Measurements from ENCODE around the gene CRYGA.
"Not testable (repeated sequence)": the region's sequence is repeated elsewhere in the genome, so short reads cannot be mapped to it uniquely, and the experiment has no call there.

CRYGA gene

DNA sequence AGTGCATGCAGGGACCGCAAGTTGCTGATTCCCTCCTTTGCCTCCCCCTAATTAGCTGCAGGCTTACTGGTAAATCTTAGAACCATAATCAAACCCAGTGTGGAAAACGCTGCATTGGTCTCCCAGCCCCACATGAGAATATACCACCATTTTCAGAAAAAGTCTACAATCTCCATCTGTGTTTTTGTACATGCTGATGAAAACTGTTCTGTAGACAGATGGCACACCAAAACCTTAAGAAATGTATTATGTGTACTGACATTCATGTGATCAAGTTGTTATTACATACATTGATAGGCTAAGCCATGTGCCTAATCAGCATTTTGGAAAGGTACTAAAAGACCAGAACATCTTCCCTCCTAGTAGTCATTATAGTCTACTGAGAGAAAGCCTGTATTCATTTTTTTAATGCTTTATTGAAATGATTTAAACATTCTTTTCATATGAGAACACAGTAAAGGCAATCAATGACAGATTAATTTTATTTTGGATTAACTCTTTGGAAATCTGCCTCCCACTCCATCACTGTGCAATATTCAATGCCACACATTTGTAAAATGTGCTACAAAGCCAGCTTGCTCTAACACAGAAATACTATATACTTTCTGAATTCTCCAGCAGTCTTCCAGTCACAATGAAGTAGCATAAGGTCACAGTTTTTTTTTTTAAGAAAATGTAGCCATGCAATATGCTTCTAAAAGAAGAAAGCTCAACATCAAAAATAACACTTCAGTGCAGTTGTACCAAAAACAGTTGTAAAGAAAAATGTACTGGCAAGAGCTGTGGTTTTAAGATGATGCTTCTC, 1.8 kb upstream of the CRYGA start:
- no peak for DNase-seq (ENCODE audit: low read depth, low spot score)

DNA sequence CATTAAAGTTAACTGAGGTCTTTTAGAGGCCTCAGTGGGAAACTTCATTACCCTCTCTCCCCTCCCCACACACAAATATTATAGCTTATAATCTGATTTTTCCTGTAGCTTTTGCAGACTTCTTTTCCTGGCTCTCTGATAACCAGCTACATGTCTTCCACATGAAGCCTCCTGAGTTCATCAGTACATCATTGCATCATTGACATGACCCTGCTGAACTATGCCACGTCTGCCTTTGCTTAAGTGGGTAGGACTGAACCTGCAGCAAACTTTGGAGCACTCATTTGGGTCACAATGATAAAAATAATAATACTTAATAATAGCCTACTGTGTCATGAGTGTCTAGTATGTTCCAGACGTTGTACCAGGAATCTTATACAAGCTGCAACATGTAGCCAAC, 7.0 kb downstream of the CRYGA start:
- DNase-seq (ENCODE audit: low read depth, low spot score), result no peak

DNA sequence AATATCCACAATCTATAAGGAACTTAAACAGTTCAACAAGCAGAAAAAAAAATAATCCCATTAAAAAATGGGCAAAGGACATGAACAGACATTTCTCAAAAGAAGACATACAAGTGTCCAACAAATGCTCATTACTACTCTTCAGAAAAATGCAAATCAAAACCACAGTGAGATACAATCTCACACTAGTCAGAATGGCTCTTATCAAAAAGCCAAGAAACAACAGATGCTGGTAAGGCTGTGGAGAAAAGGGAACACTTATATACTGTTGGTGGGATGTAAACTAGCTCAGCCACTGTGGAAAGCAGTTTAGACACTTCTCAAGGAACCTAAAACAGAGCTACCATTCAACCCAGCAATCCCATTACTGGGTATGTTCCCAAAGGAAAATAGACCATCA, 10.2 kb downstream of the CRYGA start:
- DNase-seq (ENCODE audit: low read depth, low spot score), result no peak

DNA sequence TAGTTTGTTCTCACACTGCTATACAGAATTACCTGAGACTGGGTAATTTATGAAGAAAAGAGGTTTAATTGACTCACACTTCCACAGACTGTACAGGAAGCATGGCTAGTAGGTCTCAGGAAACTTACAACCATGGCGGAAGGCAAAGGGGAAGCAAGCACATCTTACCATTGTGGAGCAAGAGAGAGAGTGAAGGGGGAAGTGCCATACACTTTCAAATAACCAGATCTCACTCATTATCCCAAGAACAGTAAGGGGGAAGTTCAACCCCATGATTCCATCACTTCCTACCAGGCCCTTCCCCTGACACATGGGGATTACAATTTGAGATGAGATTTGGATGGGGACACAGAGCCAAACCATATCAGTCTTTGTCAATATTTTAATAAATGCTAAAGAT, 12.4 kb downstream of the CRYGA start:
- DNase-seq (ENCODE audit: low read depth, low spot score), result no peak

DNA sequence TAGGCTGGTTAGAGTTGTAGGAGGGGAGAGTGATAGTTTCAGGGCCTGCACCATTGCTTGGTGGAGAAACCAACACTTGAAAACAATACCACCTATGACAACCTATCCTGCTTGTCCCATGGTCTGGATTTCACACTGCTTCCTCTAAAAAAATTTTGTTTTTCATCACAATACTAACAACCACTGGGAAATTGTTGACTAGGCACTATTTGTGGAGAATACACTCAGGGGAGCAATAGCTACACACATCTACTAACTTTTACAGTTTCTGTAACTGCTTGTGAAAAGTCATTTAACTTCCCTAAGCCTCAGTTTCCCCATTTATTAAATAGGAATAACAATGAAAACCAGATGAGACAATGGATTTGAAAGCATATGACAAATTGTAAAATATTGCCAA, 13.3 kb downstream of the CRYGA start:
- DNase-seq (ENCODE audit: low read depth, low spot score), result no peak

DNA sequence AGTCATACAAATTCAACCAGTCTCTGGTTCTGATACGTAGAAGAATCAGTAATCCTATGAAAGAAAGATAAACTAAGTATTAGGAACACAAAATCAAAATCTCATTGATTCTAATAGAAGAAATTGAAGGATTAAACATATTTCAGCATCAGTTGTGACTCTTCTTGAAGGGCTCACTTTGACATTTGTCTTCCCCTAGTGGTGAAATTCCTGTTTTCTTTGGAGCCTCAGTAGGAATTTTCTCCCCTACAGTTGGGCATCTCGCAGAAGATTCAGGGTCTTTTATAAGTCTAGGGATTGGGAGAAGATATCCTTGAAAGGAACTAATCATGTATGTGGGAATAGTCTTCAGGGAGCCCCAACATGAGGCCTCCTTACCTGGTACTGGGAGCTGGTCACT, 14.6 kb downstream of the CRYGA start:
- DNase-seq (ENCODE audit: low read depth, low spot score), result no peak

DNA sequence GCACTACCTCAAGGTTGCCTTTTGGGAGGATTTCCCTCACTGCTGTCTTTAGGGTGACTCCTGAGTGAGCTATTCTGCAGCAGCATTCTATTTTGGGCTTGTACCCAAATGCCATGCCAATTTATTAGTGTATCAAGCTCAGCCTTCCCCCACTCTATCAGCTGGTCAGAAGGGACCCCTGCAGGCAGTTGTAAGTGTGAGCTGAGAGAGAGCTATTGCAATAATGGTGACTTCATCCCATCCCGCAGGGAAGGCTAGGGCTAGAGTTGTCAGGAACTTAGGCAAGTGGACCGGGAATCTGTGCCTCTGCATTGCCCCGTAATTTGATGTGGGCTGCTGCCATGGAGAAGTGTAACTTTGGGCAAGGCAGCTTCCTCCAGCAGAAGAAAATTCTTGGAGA, 15.6 kb downstream of the CRYGA start:
- DNase-seq (ENCODE audit: low read depth, low spot score), result no peak

DNA sequence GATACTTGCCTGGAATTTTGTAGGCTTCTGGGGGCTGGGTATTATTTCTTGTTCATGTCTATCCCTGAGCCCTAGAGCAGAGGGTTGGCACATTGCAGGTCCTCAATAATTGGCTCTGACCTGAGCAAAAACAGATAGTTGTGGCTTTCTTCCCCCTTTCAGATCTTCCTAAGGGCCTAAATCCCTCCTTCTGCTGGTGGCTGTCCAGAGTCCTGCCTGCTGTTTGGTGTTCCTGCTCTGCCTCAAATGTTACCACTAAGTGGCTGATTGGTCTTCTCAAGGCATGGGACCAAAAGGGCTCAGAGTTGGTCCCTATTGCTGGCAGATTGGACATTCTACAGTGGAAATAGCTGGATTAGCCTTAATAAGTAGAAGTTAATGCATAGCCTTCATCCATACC, 16.4 kb downstream of the CRYGA start:
- DNase-seq (ENCODE audit: low read depth, low spot score), result no peak

DNA sequence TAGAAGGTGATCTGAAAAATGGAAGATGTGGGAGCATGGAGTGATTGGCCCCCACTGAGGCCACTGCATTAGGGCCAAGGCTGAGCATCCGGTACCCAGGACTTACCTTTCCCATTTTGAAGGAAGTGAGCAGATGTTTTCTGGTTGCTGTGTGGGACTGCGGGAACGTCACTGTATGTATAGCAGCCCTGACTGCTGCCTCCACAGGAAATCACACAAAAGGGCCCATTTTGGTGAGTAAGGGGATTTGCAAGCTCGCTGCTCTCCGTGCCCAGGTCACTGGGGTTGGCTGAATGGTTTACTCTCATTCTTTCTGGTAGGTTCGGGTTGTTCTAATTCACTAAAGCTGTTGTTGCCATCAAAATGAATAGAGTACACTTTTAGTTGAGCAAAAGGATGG, 17.4 kb downstream of the CRYGA start, which contains the start of gene CRYGB:
CRYGB (minus strand) TSS at position 153 of the 400 bp plus-strand sequence; CDS start at position 115, 38 bp downstream.
- DNase-seq (ENCODE audit: low read depth, low spot score), result no peak

DNA sequence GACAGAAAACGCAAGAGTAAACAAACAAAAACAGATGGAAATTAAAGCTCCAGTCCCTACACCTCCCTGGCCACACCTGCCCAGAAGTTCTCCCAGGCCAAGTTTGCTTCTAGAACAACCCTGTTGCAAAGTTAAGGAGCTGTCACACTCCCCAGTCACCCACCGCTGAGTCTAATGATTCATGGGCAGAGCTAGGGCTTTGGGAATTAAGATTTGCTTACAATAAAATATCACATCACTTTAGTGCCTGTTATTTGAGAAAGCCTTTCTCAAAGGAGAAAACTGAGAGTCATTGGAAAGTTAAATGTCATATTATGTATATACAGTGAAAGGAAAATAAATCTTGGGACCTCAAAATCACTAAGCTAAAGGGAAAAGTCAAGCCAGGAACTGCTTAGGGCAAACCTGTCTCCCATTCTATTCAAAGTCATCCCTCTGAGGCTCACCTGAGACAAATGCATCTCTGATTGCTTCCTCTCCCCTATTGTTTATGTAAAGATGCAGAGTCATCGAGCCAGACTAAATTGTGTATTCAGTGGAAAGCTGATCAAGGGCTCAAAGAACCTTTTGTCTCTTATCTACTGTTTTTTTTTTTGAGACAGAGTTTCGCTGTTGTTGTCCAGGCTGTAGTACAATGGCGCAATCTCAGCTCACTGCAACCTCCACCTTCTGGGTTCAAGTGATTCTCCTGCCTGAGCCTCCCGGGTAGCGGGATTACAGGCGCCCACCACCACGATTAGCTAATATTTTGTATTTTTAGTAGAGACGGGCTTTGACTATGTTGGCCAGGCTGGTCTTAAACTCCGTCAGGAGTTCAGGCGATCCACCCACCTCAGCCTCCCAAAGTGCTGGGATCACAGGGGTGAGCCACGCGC, 20.2 kb downstream of the CRYGA start:
- no peak for DNase-seq (ENCODE audit: low read depth, low spot score)

DNA sequence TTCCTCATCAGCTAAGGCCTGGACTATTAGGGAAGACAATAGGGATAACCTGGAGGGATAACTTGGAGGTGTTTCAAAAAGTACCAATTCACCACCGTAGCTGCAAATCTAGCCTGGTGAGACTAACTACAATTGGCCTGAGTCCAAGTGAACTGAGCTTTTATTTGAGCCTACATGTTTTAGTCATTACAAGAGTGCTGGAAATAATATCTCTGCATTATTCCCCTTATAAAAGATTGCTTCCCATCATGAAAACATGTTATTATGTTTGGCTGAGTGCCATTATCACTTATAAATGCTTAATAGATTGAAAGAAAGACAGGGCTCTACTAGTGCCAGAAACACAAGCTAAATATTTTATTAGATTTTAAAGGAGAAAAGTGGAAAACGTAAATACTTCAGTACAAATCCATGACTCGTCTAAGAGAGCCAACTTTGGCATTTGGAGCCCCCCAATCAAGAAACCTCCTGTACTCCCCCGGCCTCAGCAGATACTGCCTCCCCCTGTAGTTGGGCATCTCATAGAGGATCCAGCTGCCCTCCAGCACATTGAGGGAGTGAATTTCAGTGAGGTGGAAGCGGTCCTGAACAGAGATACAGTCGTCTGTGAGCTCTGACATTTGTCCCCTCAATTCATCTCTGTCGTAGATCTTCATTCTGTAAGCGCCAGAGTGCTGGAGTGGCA, 21.0 kb downstream of the CRYGA start:
- no peak for DNase-seq (ENCODE audit: low read depth, low spot score)

DNA sequence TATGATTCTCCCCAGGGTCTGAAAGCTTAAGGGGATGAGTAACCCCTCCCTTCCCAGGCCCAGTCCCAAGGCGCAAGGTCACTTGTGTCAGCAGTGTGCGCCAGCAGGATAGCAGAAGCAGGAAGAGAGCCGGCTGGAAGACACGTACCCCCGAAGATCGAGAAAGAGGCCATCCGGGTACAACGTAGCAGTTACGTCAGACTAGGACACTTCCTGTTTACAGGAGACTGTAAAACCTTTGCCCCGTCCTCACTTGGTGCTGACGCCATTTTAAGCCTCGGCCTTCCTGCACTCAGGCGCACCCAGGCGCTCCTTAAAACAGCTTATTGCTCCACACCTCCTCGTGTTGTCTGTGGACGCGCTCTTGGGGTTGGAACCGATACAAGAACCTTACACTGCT, 23.9 kb downstream of the CRYGA start:
- no peak for DNase-seq (ENCODE audit: low read depth, low spot score)

DNA sequence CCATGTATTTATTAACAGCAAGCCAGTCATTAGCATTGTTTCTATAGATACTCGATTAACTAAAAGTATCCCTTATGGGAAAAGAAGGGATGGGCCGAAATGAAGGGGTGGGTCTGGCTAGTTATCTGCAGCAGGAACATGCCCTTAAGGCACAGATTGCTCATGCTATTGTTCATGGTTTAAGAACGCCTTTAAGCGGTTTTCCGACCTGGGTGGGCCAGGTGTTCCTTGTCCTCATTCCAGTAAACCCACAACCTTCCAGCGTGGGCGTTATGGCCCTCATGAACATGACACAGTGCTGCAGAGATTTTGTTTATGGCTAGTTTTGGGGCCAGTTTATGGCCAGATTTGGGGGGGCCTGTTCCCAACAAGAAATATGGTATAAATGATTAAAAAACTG, 25.1 kb downstream of the CRYGA start:
- not testable (repeated sequence) for DNase-seq (ENCODE audit: low read depth, low spot score)

DNA sequence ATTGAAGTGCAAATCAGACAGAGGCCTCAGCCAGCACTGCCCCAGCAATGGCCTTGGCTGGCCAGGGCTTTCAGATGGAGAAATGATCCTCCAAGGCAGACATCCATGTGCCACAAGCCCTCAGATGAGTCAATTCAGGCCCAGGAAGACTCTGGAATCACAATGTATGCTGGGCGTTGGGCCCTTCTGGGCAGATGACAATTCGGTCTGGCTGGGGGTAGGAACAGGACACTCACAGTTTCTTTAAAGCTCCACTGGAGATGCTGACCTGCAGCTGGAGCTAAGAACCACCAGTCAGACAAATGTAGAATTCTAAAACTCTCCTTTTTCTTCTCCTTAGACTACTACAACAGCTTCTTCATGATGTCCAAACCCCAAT, 26.7 kb downstream of the CRYGA start:
- no peak for DNase-seq (ENCODE audit: low read depth, low spot score)

DNA sequence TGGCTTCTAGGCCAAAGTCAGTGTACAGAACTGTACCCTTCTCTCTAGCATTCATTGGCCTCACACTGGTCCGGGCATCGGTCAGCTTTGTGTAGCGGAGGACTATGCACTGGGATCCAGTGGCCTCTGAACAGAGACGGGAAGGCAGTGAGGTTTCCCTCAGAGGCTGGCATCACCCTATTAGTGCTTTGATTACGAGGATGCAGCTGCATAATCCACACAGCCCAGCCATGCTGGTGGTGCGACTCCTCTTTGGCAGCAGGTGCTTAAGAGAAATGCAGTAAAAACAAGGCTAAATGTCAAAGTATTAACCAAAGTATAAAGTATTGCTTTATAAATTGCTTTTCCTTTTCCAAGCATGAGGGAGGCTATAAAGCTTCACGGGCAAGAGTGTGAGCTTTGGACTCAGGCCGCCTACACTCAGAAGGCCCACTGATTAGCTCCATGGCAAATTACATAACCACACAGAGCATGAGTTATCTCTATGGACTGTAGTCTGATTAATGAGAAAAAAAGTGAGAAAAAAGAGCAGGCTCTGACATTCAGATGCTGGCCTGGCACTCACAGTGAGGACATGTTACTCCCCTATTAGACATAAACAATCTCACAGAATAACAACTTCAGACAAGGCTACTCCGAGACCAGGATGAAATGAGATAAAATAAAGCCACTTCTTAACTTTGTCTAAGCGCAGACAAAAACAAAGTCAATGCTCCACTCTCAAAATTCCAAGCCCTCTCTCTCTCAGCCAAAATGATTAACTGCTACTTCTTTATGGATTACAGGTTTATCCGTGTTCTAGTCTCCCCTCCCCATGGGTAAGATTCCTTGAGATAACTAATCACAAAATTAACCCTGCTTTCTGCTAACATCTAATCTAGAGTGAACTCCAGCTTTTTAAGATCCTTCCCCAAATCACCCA, 27.3 kb downstream of the CRYGA start:
- no peak for DNase-seq (ENCODE audit: low read depth, low spot score)

DNA sequence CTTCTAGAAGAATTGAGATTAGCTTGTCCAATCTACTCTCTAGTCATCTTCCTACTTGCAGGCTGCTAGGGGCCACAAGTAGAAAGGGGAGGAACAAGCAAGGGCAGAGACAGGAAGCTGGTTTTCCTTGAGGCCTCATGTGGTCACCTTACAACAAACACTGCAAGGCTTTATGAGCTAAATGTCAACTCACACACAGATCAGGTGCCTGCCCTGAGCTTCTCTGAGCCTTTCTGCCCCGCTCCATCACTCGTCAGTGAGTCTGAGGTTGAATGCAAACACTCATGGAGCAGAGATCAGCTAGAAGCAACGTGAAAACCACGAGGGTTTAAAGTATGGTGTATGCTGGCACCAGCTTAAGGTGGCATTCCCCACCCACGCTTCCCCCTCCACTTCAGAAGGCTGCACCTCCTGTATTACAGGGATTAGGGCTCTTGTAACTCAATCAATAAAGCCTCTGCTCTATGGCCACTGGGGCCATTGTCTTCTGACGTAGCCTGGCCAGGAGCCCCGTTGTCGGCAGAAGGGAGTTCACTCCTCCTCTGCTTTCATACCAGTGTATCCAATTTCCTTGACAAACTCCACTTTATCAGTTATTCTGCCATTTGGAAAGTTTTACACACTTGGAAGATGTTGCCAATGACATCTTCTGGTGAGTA, 28.3 kb downstream of the CRYGA start:
- DNase-seq (ENCODE audit: low read depth, low spot score), result no peak

DNA sequence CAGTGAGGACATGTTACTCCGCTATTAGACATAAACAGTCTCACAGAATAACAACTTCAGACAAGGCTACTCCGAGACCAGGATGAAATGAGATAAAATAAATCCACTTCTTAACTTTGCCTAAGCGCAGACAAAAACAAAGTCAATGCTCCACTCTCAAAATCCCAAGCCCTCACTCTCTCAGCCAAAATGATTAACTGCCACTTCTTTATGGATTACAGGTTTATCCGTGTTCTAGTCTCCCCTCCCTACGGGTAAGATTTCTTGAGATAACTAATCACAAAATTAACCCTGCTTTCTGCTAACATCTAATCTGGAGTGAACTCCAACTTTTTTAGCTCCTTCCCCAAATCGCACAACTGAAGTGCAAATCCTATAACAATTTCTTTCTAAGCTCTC, 32.7 kb downstream of the CRYGA start:
- no peak for DNase-seq (ENCODE audit: low read depth, low spot score)

DNA sequence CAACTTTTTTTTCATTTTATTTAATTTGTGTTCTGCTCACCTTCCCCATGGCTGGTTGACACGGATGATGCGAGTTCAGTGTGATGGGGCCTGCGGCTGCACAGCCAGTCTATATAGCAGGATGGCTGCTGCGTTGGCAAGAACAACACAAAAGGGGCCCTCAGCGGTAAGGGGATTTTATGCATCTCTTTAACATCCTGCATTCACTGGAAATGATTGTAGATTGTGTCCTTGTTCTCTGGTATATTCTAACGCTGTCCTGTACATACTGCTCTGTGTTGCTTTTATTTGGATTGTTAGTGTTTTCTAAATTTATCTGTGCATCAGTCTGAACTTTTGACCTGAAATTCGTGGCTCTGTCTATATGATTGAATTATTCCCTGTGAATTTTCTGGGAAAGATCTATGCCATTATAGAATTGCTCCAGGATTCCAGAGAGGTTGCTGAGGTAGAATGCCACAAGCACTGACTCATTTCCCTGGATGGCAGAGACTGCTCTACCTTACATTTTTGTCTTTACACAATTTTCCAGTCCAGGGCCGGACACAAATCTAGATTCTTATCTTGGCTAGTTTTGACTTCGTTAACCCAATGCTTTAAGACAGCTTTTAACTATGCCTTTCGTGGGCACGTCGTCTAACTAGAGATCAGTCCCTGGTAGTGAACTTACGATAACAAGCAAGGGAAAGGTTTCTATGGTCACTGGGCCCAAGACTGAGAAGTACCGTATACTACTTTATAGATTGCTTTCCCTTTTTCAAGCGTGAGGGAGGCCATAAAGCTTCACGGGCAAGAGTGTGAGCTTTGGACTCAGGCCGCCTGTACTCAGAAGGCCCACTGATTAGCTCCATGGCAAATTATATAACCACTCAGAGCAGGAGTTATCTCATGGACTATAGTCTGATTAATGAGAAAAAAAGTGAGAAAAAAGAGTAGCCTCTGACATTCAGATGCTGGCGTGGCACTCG, 33.4 kb downstream of the CRYGA start, which contains the start of gene CRYGC:
CRYGC (minus strand) TSS at position 85 of the 968 bp plus-strand sequence; CDS start at position 49, 36 bp downstream.
- no peak for DNase-seq (ENCODE audit: low read depth, low spot score)

DNA sequence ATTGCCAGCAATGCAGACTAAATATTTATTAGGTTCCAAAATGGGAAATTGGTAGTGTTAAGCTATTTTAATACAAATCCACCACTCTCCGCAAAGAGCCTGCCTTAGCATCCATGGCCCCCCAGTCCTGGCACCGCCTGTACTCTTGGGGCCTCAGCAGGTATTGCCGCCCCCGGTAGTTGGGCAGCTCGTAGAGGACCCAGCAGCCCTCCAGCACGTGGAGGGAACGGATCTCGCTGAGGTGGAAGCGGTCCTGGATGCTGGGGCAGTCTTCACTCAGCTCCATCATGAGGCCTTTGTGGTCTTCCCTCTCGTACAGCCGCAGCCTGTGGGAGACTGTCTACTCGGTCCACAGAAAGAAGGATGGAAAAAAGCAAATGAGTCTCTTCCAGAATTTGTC, 35.3 kb downstream of the CRYGA start:
- DNase-seq (ENCODE audit: low read depth, low spot score), result no peak

All from activated naive CD8-positive, alpha-beta T cell treated with anti-CD3 and anti-CD28 coated beads, Interleukin-2, amount 50 U/mL, for 16 hours (primary cell).